Activated T-cell treated with anti-CD3 and anti-CD28 coated beads, Interleukin-2, amount 50 U/mL, for 48 hours (primary cell): ENCODE data around the gene KIAA1328.

ENCODE experiments used
- DNase-seq, 2 experiments: peaks; one replicate each; pipeline ENCODE4 v3.0.0-alpha.2; 2020

Gene KIAA1328

GRCh38 chr18:37230768-37231167 is 401.8 kb downstream of the KIAA1328 start:
- no peak for DNase-seq

GRCh38 chr18:37231251-37231650 is 402.3 kb downstream of the KIAA1328 start:
- no peak for DNase-seq

GRCh38 chr18:37235583-37235982 is 406.7 kb downstream of the KIAA1328 start:
- DNase-seq = no peak

GRCh38 chr18:37238282-37239108 is 409.6 kb downstream of the KIAA1328 start:
- DNase-seq = no peak

GRCh38 chr18:37242091-37242490 is 413.2 kb downstream of the KIAA1328 start:
- DNase-seq = no peak

- no peak for DNase-seq
These were observed 414.1 kb downstream of the KIAA1328 start for GRCh38 chr18:37242826-37243560.

- no peak for DNase-seq
These were observed 414.8 kb downstream of the KIAA1328 start for GRCh38 chr18:37243741-37244140.

GRCh38 chr18:37244618-37245017 is 415.7 kb downstream of the KIAA1328 start:
- no peak for DNase-seq

- DNase-seq = no peak
These were observed 417.9 kb downstream of the KIAA1328 start for GRCh38 chr18:37246779-37247340.

GRCh38 chr18:37247497-37248161 is 418.7 kb downstream of the KIAA1328 start:
- no peak for DNase-seq

- no peak for DNase-seq
These were observed 419.4 kb downstream of the KIAA1328 start for GRCh38 chr18:37248281-37248680.

GRCh38 chr18:37249171-37249886 is 420.4 kb downstream of the KIAA1328 start:
- DNase-seq = no peak

- DNase-seq = no peak
These were observed 421.1 kb downstream of the KIAA1328 start for GRCh38 chr18:37249895-37250618.

GRCh38 chr18:37251679-37252078 is 422.8 kb downstream of the KIAA1328 start:
- no peak for DNase-seq

- no peak for DNase-seq
These were observed 423.4 kb downstream of the KIAA1328 start for GRCh38 chr18:37252342-37252741.

- DNase-seq = no peak
These were observed 424.0 kb downstream of the KIAA1328 start for GRCh38 chr18:37252854-37253393.

GRCh38 chr18:37253394-37254235 is 424.7 kb downstream of the KIAA1328 start:
- DNase-seq = peak in 1 of 2 experiments; percentile 21

- peak in 1 of 2 experiments; percentile 18 for DNase-seq
These were observed 425.4 kb downstream of the KIAA1328 start for GRCh38 chr18:37254236-37254754.

GRCh38 chr18:37254973-37255372 is 426.0 kb downstream of the KIAA1328 start:
- DNase-seq = no peak

- no peak for DNase-seq
These were observed 429.2 kb downstream of the KIAA1328 start for GRCh38 chr18:37258131-37258530.
